ENCODE results near the gene ARHGAP23.

ARHGAP23 gene

DNA sequence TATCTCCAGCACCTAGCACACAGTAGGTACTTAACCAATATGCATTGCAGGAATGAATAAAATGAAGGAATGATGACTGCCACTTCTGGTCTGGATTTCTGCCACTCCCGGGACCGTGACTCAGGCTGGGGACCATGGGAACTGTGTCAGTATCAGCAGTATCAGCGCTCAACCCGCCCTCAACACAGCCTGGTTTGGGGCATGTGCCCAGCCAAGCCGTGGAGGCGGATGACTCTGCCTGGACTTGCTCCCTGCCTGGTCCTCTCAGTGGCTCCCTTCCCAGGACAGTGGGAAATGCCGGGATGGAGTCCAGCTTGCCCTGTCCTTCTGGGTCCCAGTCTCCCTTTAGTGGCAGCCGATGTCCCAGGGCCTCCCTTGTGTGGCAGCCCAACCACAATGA is 122.4 kb downstream of the ARHGAP23 start:
- H3K4me3 ChIP-seq (ENCODE audit: low read length, poor library complexity, severe bottlenecking): no peak overlapping the region
- H3K4me2 ChIP-seq (ENCODE audit: low read depth, low read length, poor library complexity, severe bottlenecking): no peak overlapping the region
- no peaks in the 10 kb centered on the region for H3F3A ChIP-seq (ENCODE audit: low read depth)
- H3K79me2 ChIP-seq (ENCODE audit: insufficient read depth, low read length): no peaks in the 10 kb centered on the region
- H3K4me1 ChIP-seq (ENCODE audit: insufficient read depth, low read length, poor library complexity, severe bottlenecking): no peaks in the 10 kb centered on the region
- no peaks in the 10 kb centered on the region for H4K20me1 ChIP-seq (ENCODE audit: insufficient read depth, low read length, poor library complexity, severe bottlenecking)
- no peaks in the 10 kb centered on the region for H3K9me3 ChIP-seq (ENCODE audit: insufficient read depth, low read depth, low read length)
- no peak overlapping the region for H3K9ac ChIP-seq (ENCODE audit: low read depth, low read length, poor library complexity, severe bottlenecking)
- H2AFZ ChIP-seq (ENCODE audit: low read length): no peak overlapping the region
- no peaks in the 10 kb centered on the region for H3K36me3 ChIP-seq (ENCODE audit: insufficient read depth, low read length)
- H3K9me2 ChIP-seq (replicated peaks; ENCODE audit: low read depth, low read length): no peaks in the 10 kb centered on the region
- H3K27me3 ChIP-seq (ENCODE audit: insufficient read depth, low read length, poor library complexity, severe bottlenecking): no peaks in the 10 kb centered on the region
- TF ChIP-seq EZH2phosphoT487 (IDR thresholded peaks at IDR 0.05; ENCODE audit: borderline replicate concordance): no peak
- TF ChIP-seq, protein P1, sequence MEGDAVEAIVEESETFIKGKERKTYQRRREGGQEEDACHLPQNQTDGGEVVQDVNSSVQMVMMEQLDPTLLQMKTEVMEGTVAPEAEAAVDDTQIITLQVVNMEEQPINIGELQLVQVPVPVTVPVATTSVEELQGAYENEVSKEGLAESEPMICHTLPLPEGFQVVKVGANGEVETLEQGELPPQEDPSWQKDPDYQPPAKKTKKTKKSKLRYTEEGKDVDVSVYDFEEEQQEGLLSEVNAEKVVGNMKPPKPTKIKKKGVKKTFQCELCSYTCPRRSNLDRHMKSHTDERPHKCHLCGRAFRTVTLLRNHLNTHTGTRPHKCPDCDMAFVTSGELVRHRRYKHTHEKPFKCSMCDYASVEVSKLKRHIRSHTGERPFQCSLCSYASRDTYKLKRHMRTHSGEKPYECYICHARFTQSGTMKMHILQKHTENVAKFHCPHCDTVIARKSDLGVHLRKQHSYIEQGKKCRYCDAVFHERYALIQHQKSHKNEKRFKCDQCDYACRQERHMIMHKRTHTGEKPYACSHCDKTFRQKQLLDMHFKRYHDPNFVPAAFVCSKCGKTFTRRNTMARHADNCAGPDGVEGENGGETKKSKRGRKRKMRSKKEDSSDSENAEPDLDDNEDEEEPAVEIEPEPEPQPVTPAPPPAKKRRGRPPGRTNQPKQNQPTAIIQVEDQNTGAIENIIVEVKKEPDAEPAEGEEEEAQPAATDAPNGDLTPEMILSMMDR (conservative IDR thresholded peaks at IDR 0.05; ENCODE audit: low read length): no peak

DNA sequence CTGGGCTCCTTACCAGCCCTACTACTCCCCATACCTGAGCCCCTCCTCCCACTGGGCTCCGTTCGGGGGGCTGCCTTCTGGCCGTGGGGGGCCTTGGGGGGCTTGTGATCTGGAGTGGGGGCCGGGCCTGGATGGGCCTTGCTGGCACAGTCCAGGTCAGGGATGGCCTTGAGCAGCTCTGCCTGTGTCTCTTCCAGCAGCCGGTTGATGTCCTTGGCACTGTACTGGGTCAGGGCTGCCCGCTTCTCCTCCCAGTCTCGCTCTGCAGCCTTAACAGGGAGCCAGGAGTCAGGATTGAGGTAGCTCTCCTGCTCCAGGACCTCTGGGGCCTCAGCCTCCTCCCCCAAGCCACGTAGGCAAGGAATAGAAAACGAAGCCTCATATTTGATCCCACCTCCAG is 122.9 kb downstream of the ARHGAP23 start:
- no peak for TF ChIP-seq EZH2phosphoT487 (IDR thresholded peaks at IDR 0.05; ENCODE audit: borderline replicate concordance)
- TF ChIP-seq, protein P1 (conservative IDR thresholded peaks at IDR 0.05; ENCODE audit: low read length): no peak
- Histone ChIP-seq H3K36me3 (ENCODE audit: insufficient read depth, low read length) (no peaks in the 10 kb centered on the region), H2AFZ (ENCODE audit: low read length) (no peak overlapping the region), H3K4me3 (ENCODE audit: low read length, poor library complexity, severe bottlenecking) (no peak overlapping the region), H3K9me2 (replicated peaks; ENCODE audit: low read depth, low read length) (no peaks in the 10 kb centered on the region), H3K4me2 (ENCODE audit: low read depth, low read length, poor library complexity, severe bottlenecking) (no peak overlapping the region), H3K4me1 (ENCODE audit: insufficient read depth, low read length, poor library complexity, severe bottlenecking) (peaks cover under 1% of the 10 kb centered on the region), H3F3A (ENCODE audit: low read depth) (no peaks in the 10 kb centered on the region), H3K79me2 (ENCODE audit: insufficient read depth, low read length) (no peaks in the 10 kb centered on the region), H3K27me3 (ENCODE audit: insufficient read depth, low read length, poor library complexity, severe bottlenecking) (no peaks in the 10 kb centered on the region), H3K9ac (ENCODE audit: low read depth, low read length, poor library complexity, severe bottlenecking) (no peak overlapping the region), H4K20me1 (ENCODE audit: insufficient read depth, low read length, poor library complexity, severe bottlenecking) (no peaks in the 10 kb centered on the region), H3K9me3 (ENCODE audit: insufficient read depth, low read depth, low read length) (no peaks in the 10 kb centered on the region)

- Histone ChIP-seq H3K9me3 (ENCODE audit: insufficient read depth, low read depth, low read length) (no peaks in the 10 kb centered on the region), H3K4me2 (ENCODE audit: low read depth, low read length, poor library complexity, severe bottlenecking) (no peak overlapping the region), H3K27me3 (ENCODE audit: insufficient read depth, low read length, poor library complexity, severe bottlenecking) (no peaks in the 10 kb centered on the region), H2AFZ (ENCODE audit: low read length) (no peak overlapping the region), H3K4me3 (ENCODE audit: low read length, poor library complexity, severe bottlenecking) (no peak overlapping the region), H3K9me2 (replicated peaks; ENCODE audit: low read depth, low read length) (no peaks in the 10 kb centered on the region), H3K79me2 (ENCODE audit: insufficient read depth, low read length) (no peaks in the 10 kb centered on the region), H4K20me1 (ENCODE audit: insufficient read depth, low read length, poor library complexity, severe bottlenecking) (no peaks in the 10 kb centered on the region), H3K36me3 (ENCODE audit: insufficient read depth, low read length) (no peaks in the 10 kb centered on the region), H3F3A (ENCODE audit: low read depth) (no peaks in the 10 kb centered on the region), H3K9ac (ENCODE audit: low read depth, low read length, poor library complexity, severe bottlenecking) (no peak overlapping the region), H3K4me1 (ENCODE audit: insufficient read depth, low read length, poor library complexity, severe bottlenecking) (peaks cover 12% of the 10 kb centered on the region)
- TF ChIP-seq, protein P1 (conservative IDR thresholded peaks at IDR 0.05; ENCODE audit: low read length): no peak
- TF ChIP-seq EZH2phosphoT487 (IDR thresholded peaks at IDR 0.05; ENCODE audit: borderline replicate concordance): no peak
Measured at GRCh38 chr17:38552343-38552742, 124.1 kb downstream of the ARHGAP23 start.
